ENCODE measurements around the gene COL11A1. TPM values are rescaled to one million over a fixed set of nuclear protein-coding genes. Genes with fewer than 3 reads are reported as not detected.

COL11A1 gene
- total RNA-seq, 2 experiments from 2014 or later, result 0.22 TPM; not detected in 1

DNA sequence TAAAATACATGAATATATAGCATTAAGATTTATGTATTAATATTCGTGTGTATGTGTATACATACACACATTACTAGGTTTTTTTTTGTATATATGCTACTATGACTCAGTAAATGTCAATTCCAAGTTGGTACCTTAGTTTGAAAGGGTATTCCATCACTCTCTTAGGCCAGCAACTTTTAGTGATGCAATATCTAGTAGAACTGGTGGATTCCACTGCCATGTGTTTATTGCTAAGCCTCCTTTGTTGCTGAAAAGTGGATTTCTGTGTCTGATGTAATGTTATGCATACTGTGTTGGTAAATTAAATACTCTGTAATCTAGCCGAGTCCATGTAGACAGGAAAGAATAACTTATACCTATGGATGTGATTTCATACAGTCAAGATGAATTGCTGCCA is 16.9 kb upstream of the COL11A1 start:
- no peak overlapping the region for H3K4me2 ChIP-seq (ENCODE audit: low read length)
- no TSS peak for BruUV-seq (replicated peaks)
- TF ChIP-seq CTCF (conservative IDR thresholded peaks at IDR 0.05; ENCODE audit: low read length), result no peak
- TF ChIP-seq EZH2phosphoT487 (IDR thresholded peaks at IDR 0.05; ENCODE audit: borderline replicate concordance, low read depth, low read length), result no peak
- CTCF ChIA-PET (ENCODE audit: unreplicated experiment), result no interaction called here
- intact Hi-C loops (cut with micrococcal nuclease; ENCODE audit: unreplicated experiment), result no loop called here
- no peaks in the 10 kb centered on the region for H4K20me1 ChIP-seq (ENCODE audit: insufficient read depth, low read length)
- no peak overlapping the region for H2AFZ ChIP-seq (ENCODE audit: low read length)
- no peak for DNase-seq (ENCODE audit: low spot score)
- H3K9me3 ChIP-seq (ENCODE audit: low read length), result no peaks in the 10 kb centered on the region
- POLR2A ChIA-PET, result no interaction called here
- no peaks in the 10 kb centered on the region for H3K36me3 ChIP-seq (ENCODE audit: insufficient read depth, low read length)
- no peaks in the 10 kb centered on the region for H3K9me2 ChIP-seq (ENCODE audit: insufficient read depth, low read length)
- no peak overlapping the region for H3K4me3 ChIP-seq (ENCODE audit: low read depth, low read length, poor library complexity, severe bottlenecking)
- no peaks in the 10 kb centered on the region for H3K79me2 ChIP-seq (ENCODE audit: insufficient read depth, low read depth, low read length)
- H3K4me1 ChIP-seq (ENCODE audit: insufficient read depth, low read length, poor library complexity, severe bottlenecking), result no peaks in the 10 kb centered on the region
- no peak overlapping the region for H3K27ac ChIP-seq (ENCODE audit: low read depth, low read length, poor library complexity, severe bottlenecking)

DNA sequence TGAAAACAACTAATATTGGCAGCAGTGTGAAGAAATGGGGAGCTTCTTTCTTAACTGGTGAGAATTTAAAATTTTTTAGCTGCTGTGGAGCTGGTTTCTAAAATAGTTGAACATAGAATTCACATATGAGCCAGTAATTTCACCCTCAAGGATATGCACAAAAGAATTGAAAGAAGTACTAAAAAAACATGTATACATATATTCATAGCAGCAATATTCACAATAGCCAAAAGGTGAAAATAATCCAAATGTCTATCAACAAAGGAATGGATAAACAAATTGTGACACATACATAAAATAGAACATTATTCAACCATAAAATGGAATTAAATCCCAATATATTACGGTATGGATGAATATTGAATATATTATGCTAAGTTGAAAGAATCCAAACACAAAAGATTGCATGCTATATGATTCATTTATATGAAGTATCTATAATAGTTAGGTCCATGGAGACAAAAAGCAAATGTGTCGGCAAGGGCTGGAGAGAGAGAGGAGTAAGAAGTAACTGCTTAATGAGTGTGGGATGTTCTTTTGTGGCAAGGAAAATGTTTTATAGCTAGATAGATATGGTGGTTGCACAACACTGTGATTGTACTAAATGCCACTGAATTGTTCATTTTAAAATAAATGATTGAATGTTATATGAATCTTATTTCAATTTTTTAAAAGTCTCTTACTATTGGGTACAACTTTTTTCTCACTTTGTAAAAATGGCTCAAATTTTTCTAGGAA is 14.8 kb upstream of the COL11A1 start:
- POLR2A ChIA-PET, result interaction anchor here (0.6 kb wide), 1 partner anchor 16 kb away, joined by 3 read pairs; no protein-coding TSS in a partner anchor

More for the DNA sequence above, 14.8 kb upstream of the COL11A1 start:
- Histone ChIP-seq H3K79me2 (ENCODE audit: insufficient read depth, low read depth, low read length) (no peaks in the 10 kb centered on the region), H2AFZ (ENCODE audit: low read length) (no peak overlapping the region), H3K36me3 (ENCODE audit: insufficient read depth, low read length) (no peaks in the 10 kb centered on the region), H3K4me3 (ENCODE audit: low read depth, low read length, poor library complexity, severe bottlenecking) (no peak overlapping the region), H3K27ac (ENCODE audit: low read depth, low read length, poor library complexity, severe bottlenecking) (no peak overlapping the region), H3K9me2 (ENCODE audit: insufficient read depth, low read length) (no peaks in the 10 kb centered on the region), H4K20me1 (ENCODE audit: insufficient read depth, low read length) (no peaks in the 10 kb centered on the region), H3K9me3 (ENCODE audit: low read length) (no peaks in the 10 kb centered on the region), H3K4me2 (ENCODE audit: low read length) (no peak overlapping the region), H3K4me1 (ENCODE audit: insufficient read depth, low read length, poor library complexity, severe bottlenecking) (no peaks in the 10 kb centered on the region)
- no TSS peak for BruUV-seq (replicated peaks)
- CTCF ChIA-PET (ENCODE audit: unreplicated experiment), result no interaction called here
- DNase-seq (ENCODE audit: low spot score), result no peak
- intact Hi-C loops (cut with micrococcal nuclease; ENCODE audit: unreplicated experiment), result no loop called here
- TF ChIP-seq EZH2phosphoT487 (IDR thresholded peaks at IDR 0.05; ENCODE audit: borderline replicate concordance, low read depth, low read length) (no peak), CTCF (conservative IDR thresholded peaks at IDR 0.05; ENCODE audit: low read length) (no peak)
